ENCODE measurements around the gene EID2B. TPM values are rescaled to one million over a fixed set of nuclear protein-coding genes. Genes with fewer than 3 reads are reported as not detected.

EID2B gene
- total and polyA plus RNA-seq, 9 donors: 2.2 to 3.2 (median 2.6) TPM

DNA sequence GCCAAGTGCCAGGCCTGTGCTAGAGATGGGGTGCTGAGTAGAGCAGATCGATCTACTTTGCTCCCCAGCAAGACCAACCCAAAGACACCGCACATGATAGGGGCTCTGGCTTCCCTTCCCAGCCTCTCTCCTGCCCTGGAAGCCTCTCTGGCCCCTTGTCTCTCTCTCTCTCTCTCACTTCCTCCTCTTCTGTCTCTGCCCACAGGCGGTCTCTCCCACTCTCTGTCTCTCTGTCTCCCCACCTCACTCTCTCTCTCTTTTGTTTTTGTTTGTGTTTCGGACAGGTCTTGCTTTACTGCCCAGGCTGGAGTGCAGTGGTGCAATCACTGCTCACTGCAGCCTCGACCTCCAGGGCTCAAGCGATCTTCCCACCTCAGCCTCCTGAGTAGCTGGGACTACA lies 16.4 kb downstream of the EID2B start:
- H3K4me3 ChIP-seq (ENCODE audit: low read length): no peak overlapping the region
- no peaks in the 10 kb centered on the region for H3K36me3 ChIP-seq (ENCODE audit: control insufficient read depth, insufficient read depth, low read length)
- no peak for DNase-seq
- H3K27me3 ChIP-seq (ENCODE audit: control insufficient read depth, insufficient read depth, low read length): peaks cover 72% of the 10 kb centered on the region
- H3K9me3 ChIP-seq (replicated peaks; ENCODE audit: control insufficient read depth, low read depth, low read length): no peaks in the 10 kb centered on the region
- WGBS (ENCODE audit: insufficient coverage): 32% methylated on average over 4 of the region's 6 CpGs
- peaks cover 13% of the 10 kb centered on the region for H3K4me1 ChIP-seq (ENCODE audit: control insufficient read depth, insufficient read depth, low read length)
- no peak overlapping the region for H3K27ac ChIP-seq (ENCODE audit: low read length)

GRCh38 chr19:39515551-39516191 lies 17.0 kb downstream of the EID2B start:
- H3K4me3 ChIP-seq (ENCODE audit: low read length): peak overlapping the region; percentile 41
- WGBS (ENCODE audit: insufficient coverage): under 1% methylated on average over 35 of the region's 44 CpGs
- H3K9me3 ChIP-seq (replicated peaks; ENCODE audit: control insufficient read depth, low read depth, low read length): no peaks in the 10 kb centered on the region
- no peaks in the 10 kb centered on the region for H3K36me3 ChIP-seq (ENCODE audit: control insufficient read depth, insufficient read depth, low read length)
- H3K27me3 ChIP-seq (ENCODE audit: control insufficient read depth, insufficient read depth, low read length): peaks cover 72% of the 10 kb centered on the region
- no peak overlapping the region for H3K27ac ChIP-seq (ENCODE audit: low read length)
- H3K4me1 ChIP-seq (ENCODE audit: control insufficient read depth, insufficient read depth, low read length): peaks cover 13% of the 10 kb centered on the region
- no peak for DNase-seq

- DNase-seq: peak; percentile 43
- peaks cover 72% of the 10 kb centered on the region for H3K27me3 ChIP-seq (ENCODE audit: control insufficient read depth, insufficient read depth, low read length)
- under 1% methylated on average over 56 of the region's 56 CpGs for WGBS (ENCODE audit: insufficient coverage)
Measured at GRCh38 chr19:39514840-39515550, 17.7 kb downstream of the EID2B start, which contains the start of gene SELENOV. SELENOV (plus strand) TSS chr19:39515139; CDS start chr19:39515213, 74 bp downstream.

GRCh38 chr19:39512988-39513387 lies 19.7 kb downstream of the EID2B start:
- Histone ChIP-seq H3K27ac (ENCODE audit: low read length) (no peak overlapping the region), H3K36me3 (ENCODE audit: control insufficient read depth, insufficient read depth, low read length) (no peaks in the 10 kb centered on the region), H3K4me1 (ENCODE audit: control insufficient read depth, insufficient read depth, low read length) (peaks cover 13% of the 10 kb centered on the region), H3K9me3 (replicated peaks; ENCODE audit: control insufficient read depth, low read depth, low read length) (no peaks in the 10 kb centered on the region), H3K4me3 (ENCODE audit: low read length) (no peak overlapping the region), H3K27me3 (ENCODE audit: control insufficient read depth, insufficient read depth, low read length) (peaks cover 75% of the 10 kb centered on the region)
- DNase-seq: no peak
- WGBS (ENCODE audit: insufficient coverage): no CpG with 5 or more reads among the region's 2 CpGs

More at GRCh38 chr19:39514840-39515550, 17.7 kb downstream of the EID2B start, which contains the start of gene SELENOV:
- peak within 1 kb of the TSS; percentile 41 for H3K4me3 ChIP-seq (ENCODE audit: low read length)
- H3K9me3 ChIP-seq (replicated peaks; ENCODE audit: control insufficient read depth, low read depth, low read length): no peaks in the 10 kb centered on the region
- H3K27ac ChIP-seq (ENCODE audit: low read length): no peak within 1 kb of the TSS
- H3K36me3 ChIP-seq (ENCODE audit: control insufficient read depth, insufficient read depth, low read length): no peaks in the 10 kb centered on the region
- peaks cover 13% of the 10 kb centered on the region for H3K4me1 ChIP-seq (ENCODE audit: control insufficient read depth, insufficient read depth, low read length)

DNA sequence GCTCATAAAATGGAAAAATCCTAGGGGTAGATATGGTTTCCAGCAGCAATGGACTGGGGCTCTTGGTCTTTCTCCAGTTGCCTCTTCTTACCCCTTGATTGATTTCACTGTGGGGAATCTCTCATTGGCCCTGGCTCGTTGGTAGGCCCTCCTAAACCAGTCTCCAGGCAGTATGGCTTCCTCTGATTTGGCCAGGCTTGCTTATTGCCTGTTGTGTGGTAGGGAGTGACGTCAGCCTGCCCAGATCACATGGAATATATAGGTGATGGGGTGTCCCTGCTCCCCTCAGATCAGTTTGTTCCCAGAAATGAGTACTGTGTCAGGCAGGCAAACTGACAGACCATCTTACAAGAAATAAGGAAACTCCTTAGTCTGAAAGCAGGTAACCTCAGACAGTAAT lies 23.4 kb downstream of the EID2B start:
- Histone ChIP-seq H3K27me3 (ENCODE audit: control insufficient read depth, insufficient read depth, low read length) (peaks cover 72% of the 10 kb centered on the region), H3K27ac (ENCODE audit: low read length) (no peak overlapping the region), H3K4me1 (ENCODE audit: control insufficient read depth, insufficient read depth, low read length) (peaks cover 10% of the 10 kb centered on the region), H3K4me3 (ENCODE audit: low read length) (no peak overlapping the region), H3K9me3 (replicated peaks; ENCODE audit: control insufficient read depth, low read depth, low read length) (no peaks in the 10 kb centered on the region), H3K36me3 (ENCODE audit: control insufficient read depth, insufficient read depth, low read length) (no peaks in the 10 kb centered on the region)
- no peak for DNase-seq
- no CpG with 5 or more reads among the region's 2 CpGs for WGBS (ENCODE audit: insufficient coverage)

DNA sequence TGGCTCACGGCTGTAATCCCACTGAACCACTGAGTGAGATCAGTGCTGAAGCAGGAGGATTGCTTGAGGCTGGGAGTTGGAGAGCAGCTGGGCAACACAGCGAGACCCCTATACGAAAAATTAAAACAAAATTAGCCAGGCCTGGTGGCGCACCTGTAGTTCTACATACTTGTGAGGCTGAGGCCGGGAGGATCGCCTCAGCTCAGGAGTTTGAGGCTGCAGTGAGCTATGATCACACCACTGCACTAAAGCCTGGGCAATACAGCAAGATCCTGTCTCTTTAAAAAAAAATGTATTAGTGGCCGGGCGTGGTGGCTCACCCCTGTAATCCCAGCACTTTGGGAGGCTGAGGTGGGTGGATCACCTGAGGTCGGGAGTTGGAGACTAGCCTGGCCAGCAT lies 24.0 kb downstream of the EID2B start:
- WGBS (ENCODE audit: insufficient coverage): 87% methylated on average over 6 of the region's 9 CpGs
- no peaks in the 10 kb centered on the region for H3K9me3 ChIP-seq (replicated peaks; ENCODE audit: control insufficient read depth, low read depth, low read length)
- no peak overlapping the region for H3K4me3 ChIP-seq (ENCODE audit: low read length)
- no peaks in the 10 kb centered on the region for H3K36me3 ChIP-seq (ENCODE audit: control insufficient read depth, insufficient read depth, low read length)
- no peak for DNase-seq
- H3K4me1 ChIP-seq (ENCODE audit: control insufficient read depth, insufficient read depth, low read length): peaks cover 10% of the 10 kb centered on the region
- peaks cover 72% of the 10 kb centered on the region for H3K27me3 ChIP-seq (ENCODE audit: control insufficient read depth, insufficient read depth, low read length)
- H3K27ac ChIP-seq (ENCODE audit: low read length): no peak overlapping the region

DNA sequence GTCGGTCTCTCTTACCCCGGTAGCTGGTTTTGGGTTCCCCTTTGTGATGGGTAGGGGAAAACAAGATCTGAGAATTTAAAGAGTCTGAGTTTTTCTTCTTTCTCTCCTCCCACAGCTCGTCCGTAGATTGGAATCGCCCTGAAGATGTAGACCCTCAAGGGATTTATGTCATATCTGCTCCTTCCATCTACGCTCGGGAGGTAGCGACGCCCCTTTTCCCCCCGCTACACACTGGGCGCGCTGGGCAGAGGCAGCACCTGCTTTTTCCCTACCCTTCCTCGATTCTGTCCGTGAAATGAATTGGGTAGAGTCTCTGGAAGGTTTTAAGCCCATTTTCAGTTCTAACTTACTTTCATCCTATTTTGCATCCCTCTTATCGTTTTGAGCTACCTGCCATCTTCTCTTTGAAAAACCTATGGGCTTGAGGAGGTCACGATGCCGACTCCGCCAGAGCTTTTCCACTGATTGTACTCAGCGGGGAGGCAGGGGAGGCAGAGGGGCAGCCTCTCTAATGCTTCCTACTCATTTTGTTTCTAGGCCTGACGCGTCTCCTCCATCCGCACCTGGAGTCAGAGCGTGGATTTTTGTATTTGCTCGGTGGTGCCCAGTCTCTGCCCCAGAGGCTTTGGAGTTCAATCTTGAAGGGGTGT lies 24.8 kb downstream of the EID2B start:
- no peaks in the 10 kb centered on the region for H3K36me3 ChIP-seq (ENCODE audit: control insufficient read depth, insufficient read depth, low read length)
- no peaks in the 10 kb centered on the region for H3K9me3 ChIP-seq (replicated peaks; ENCODE audit: control insufficient read depth, low read depth, low read length)
- no peak overlapping the region for H3K27ac ChIP-seq (ENCODE audit: low read length)
- peaks cover 14% of the 10 kb centered on the region for H3K4me1 ChIP-seq (ENCODE audit: control insufficient read depth, insufficient read depth, low read length)
- peaks cover 72% of the 10 kb centered on the region for H3K27me3 ChIP-seq (ENCODE audit: control insufficient read depth, insufficient read depth, low read length)
- 64% methylated on average over 6 of the region's 24 CpGs for WGBS (ENCODE audit: insufficient coverage)
- DNase-seq: no peak
- peak overlapping the region; percentile 31 for H3K4me3 ChIP-seq (ENCODE audit: low read length)

DNA sequence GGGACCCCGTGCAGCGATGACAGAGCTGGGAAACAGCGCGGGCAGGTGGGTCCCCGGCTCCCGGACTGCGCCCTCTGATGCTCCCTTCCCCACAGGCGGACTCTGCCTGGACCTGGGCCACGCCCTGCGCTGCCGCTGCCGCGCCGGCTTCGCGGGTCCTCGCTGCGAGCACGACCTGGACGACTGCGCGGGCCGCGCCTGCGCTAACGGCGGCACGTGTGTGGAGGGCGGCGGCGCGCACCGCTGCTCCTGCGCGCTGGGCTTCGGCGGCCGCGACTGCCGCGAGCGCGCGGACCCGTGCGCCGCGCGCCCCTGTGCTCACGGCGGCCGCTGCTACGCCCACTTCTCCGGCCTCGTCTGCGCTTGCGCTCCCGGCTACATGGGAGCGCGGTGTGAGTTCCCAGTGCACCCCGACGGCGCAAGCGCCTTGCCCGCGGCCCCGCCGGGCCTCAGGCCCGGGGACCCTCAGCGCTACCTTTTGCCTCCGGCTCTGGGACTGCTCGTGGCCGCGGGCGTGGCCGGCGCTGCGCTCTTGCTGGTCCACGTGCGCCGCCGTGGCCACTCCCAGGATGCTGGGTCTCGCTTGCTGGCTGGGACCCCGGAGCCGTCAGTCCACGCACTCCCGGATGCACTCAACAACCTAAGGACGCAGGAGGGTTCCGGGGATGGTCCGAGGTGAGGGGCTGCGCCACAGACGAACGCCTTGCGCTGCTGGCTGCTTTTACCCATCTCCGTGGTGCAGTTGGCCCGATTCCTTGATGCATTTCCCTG lies 25.5 kb downstream of the EID2B start:
- Histone ChIP-seq H3K27ac (ENCODE audit: low read length) (no peak overlapping the region), H3K4me3 (ENCODE audit: low read length) (peak overlapping the region; percentile 31), H3K36me3 (ENCODE audit: control insufficient read depth, insufficient read depth, low read length) (no peaks in the 10 kb centered on the region), H3K27me3 (ENCODE audit: control insufficient read depth, insufficient read depth, low read length) (peaks cover 69% of the 10 kb centered on the region), H3K9me3 (replicated peaks; ENCODE audit: control insufficient read depth, low read depth, low read length) (no peaks in the 10 kb centered on the region), H3K4me1 (ENCODE audit: control insufficient read depth, insufficient read depth, low read length) (peaks cover 14% of the 10 kb centered on the region)
- peak; percentile 74 for DNase-seq
- 2% methylated on average over 91 of the region's 96 CpGs for WGBS (ENCODE audit: insufficient coverage)

DNA sequence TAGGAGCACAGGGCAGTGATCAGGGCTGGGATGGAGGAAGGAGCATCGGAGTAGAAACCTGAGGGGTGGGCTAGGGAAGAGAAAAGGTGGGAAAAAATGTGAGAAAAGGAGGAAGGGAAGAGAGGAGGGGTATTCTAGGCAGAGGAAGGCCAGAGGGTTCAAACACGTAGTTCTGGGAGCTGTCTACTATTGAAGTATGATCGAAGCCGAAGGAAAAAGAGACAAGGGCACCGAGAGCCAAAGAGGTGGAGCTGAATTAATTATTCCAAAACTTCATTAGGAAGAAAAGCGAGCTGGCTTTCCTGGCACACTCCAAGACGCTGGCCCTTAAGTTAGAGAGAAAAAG lies 26.1 kb downstream of the EID2B start:
- Histone ChIP-seq H3K4me1 (ENCODE audit: control insufficient read depth, insufficient read depth, low read length) (peaks cover 14% of the 10 kb centered on the region), H3K4me3 (ENCODE audit: low read length) (no peak overlapping the region), H3K36me3 (ENCODE audit: control insufficient read depth, insufficient read depth, low read length) (no peaks in the 10 kb centered on the region), H3K27ac (ENCODE audit: low read length) (no peak overlapping the region), H3K9me3 (replicated peaks; ENCODE audit: control insufficient read depth, low read depth, low read length) (no peaks in the 10 kb centered on the region), H3K27me3 (ENCODE audit: control insufficient read depth, insufficient read depth, low read length) (peaks cover 66% of the 10 kb centered on the region)
- no peak for DNase-seq
- 57% methylated on average over 2 of the region's 7 CpGs for WGBS (ENCODE audit: insufficient coverage)

Data from muscle of leg (tissue), 11 donors.